ENCODE measurements around the gene NFE2.

The NFE2 gene

GRCh38 chr12:54279227-54279631 is 21.6 kb downstream of the NFE2 start:
- TF ChIP-seq GATA3 (IDR thresholded peaks at IDR 0.05; ENCODE audit: low read depth, low read length) (no peak), GATA2 (IDR thresholded peaks at IDR 0.05; ENCODE audit: low read depth, low read length) (no peak)

- TF ChIP-seq GATA2 (IDR thresholded peaks at IDR 0.05; ENCODE audit: low read depth, low read length) (no peak), GATA3 (IDR thresholded peaks at IDR 0.05; ENCODE audit: low read depth, low read length) (no peak)
Observed at GRCh38 chr12:54277823-54278276, 23.0 kb downstream of the NFE2 start.

GRCh38 chr12:54276368-54276767 is 24.4 kb downstream of the NFE2 start:
- TF ChIP-seq GATA2 (IDR thresholded peaks at IDR 0.05; ENCODE audit: low read depth, low read length): no peak
- TF ChIP-seq GATA3 (IDR thresholded peaks at IDR 0.05; ENCODE audit: low read depth, low read length): no peak

- TF ChIP-seq GATA2 (IDR thresholded peaks at IDR 0.05; ENCODE audit: low read depth, low read length): no peak
- TF ChIP-seq GATA3 (IDR thresholded peaks at IDR 0.05; ENCODE audit: low read depth, low read length): no peak
Observed at GRCh38 chr12:54273981-54274380, 26.8 kb downstream of the NFE2 start.

- TF ChIP-seq GATA2 (IDR thresholded peaks at IDR 0.05; ENCODE audit: low read depth, low read length): no peak
- no peak for TF ChIP-seq GATA3 (IDR thresholded peaks at IDR 0.05; ENCODE audit: low read depth, low read length)
Observed at GRCh38 chr12:54272214-54272613, 28.6 kb downstream of the NFE2 start.

- no peak for TF ChIP-seq GATA2 (IDR thresholded peaks at IDR 0.05; ENCODE audit: low read depth, low read length)
- TF ChIP-seq GATA3 (IDR thresholded peaks at IDR 0.05; ENCODE audit: low read depth, low read length): no peak
Observed at GRCh38 chr12:54270345-54270744, 30.5 kb downstream of the NFE2 start.

- TF ChIP-seq GATA3 (IDR thresholded peaks at IDR 0.05; ENCODE audit: low read depth, low read length) (no peak), GATA2 (IDR thresholded peaks at IDR 0.05; ENCODE audit: low read depth, low read length) (no peak)
Observed at GRCh38 chr12:54266852-54267251, 34.0 kb downstream of the NFE2 start.

- TF ChIP-seq GATA2 (IDR thresholded peaks at IDR 0.05; ENCODE audit: low read depth, low read length) (peak; percentile 71), GATA3 (IDR thresholded peaks at IDR 0.05; ENCODE audit: low read depth, low read length) (peak; percentile 75)
Observed at GRCh38 chr12:54265364-54265812, 35.4 kb downstream of the NFE2 start.

GRCh38 chr12:54262403-54262925 is 38.4 kb downstream of the NFE2 start:
- TF ChIP-seq GATA3 (IDR thresholded peaks at IDR 0.05; ENCODE audit: low read depth, low read length) (no peak), GATA2 (IDR thresholded peaks at IDR 0.05; ENCODE audit: low read depth, low read length) (peak; percentile 28; the same call in 1 of the 2 replicates)

- TF ChIP-seq GATA3 (IDR thresholded peaks at IDR 0.05; ENCODE audit: low read depth, low read length) (no peak), GATA2 (IDR thresholded peaks at IDR 0.05; ENCODE audit: low read depth, low read length) (no peak)
Observed at GRCh38 chr12:54261815-54262402, 38.9 kb downstream of the NFE2 start.

GRCh38 chr12:54259194-54260011 is 41.4 kb downstream of the NFE2 start:
- peak; percentile 70 for TF ChIP-seq GATA2 (IDR thresholded peaks at IDR 0.05; ENCODE audit: low read depth, low read length)
- peak; percentile 52; the same call in 1 of the 2 replicates for TF ChIP-seq GATA3 (IDR thresholded peaks at IDR 0.05; ENCODE audit: low read depth, low read length)

- TF ChIP-seq GATA2 (IDR thresholded peaks at IDR 0.05; ENCODE audit: low read depth, low read length): no peak
- TF ChIP-seq GATA3 (IDR thresholded peaks at IDR 0.05; ENCODE audit: low read depth, low read length): no peak
Observed at GRCh38 chr12:54258201-54258681, 42.6 kb downstream of the NFE2 start.

- TF ChIP-seq GATA2 (IDR thresholded peaks at IDR 0.05; ENCODE audit: low read depth, low read length) (no peak), GATA3 (IDR thresholded peaks at IDR 0.05; ENCODE audit: low read depth, low read length) (no peak)
Observed at GRCh38 chr12:54257332-54257731, 43.5 kb downstream of the NFE2 start.

- TF ChIP-seq GATA3 (IDR thresholded peaks at IDR 0.05; ENCODE audit: low read depth, low read length) (no peak), GATA2 (IDR thresholded peaks at IDR 0.05; ENCODE audit: low read depth, low read length) (no peak)
Observed at GRCh38 chr12:54253240-54253639, 47.6 kb downstream of the NFE2 start.

Data from SH-SY5Y (cell line).